OCI-LY7 (cell line): Measurements from ENCODE around the gene SH3RF3. TPM values are rescaled to one million over a fixed set of nuclear protein-coding genes. Genes with fewer than 3 reads are reported as not detected.

Source experiments
- BruUV-seq: library from RNA; stranded (reverse); fragments of 400-500 nt; replicated peaks from 2 replicates; lab custom pipeline; 2021; lab: Mats Ljungman, UMichigan
- CTCF ChIA-PET: fragments of 300-600 bp; sonication (Branson Sonifier 250); formaldehyde crosslinking; loops from one replicate; lab custom pipeline; 2022; ENCODE audit warnings: antibody characterized with exemption; ENCODE audit not compliant: unreplicated experiment; lab: Charles Lee
- POLR2A ChIA-PET: fragments of 300-600 bp; sonication (Branson Sonifier 250); formaldehyde crosslinking; loops from one replicate; lab custom pipeline; 2022; ENCODE audit warnings: antibody characterized with exemption; lab: Charles Lee
- DNase-seq: peaks from one replicate; pipeline ENCODE4 v3.0.0-alpha.2; 2015; ENCODE audit warnings: low spot score
- H2AFZ ChIP-seq: fragments of 200-600 bp; sonication (generic), shearing (Covaris generic); 2 replicates; pipeline ENCODE4 v1.6.1; 2014; ENCODE audit warnings: mild to moderate bottlenecking, antibody characterized with exemption, low read length, moderate library complexity
- H3K27ac ChIP-seq: fragments of 200-600 bp; sonication (generic); 2 replicates; pipeline ENCODE4 v1.5.1; 2014; ENCODE audit warnings: mixed run types, low read depth, mild to moderate bottlenecking, moderate library complexity, low read length, inconsistent platforms; ENCODE audit not compliant: poor library complexity, severe bottlenecking
- H3K36me3 ChIP-seq: fragments of 200-600 bp; sonication (generic); 2 replicates; pipeline ENCODE4 v1.6.1; 2014; ENCODE audit warnings: mild to moderate bottlenecking, antibody characterized with exemption, low read length, moderate library complexity, mixed read lengths; ENCODE audit not compliant: insufficient read depth
- H3K4me1 ChIP-seq: fragments of 200-600 bp; sonication (generic); 2 replicates; pipeline ENCODE4 v1.5.1; 2014; ENCODE audit warnings: mild to moderate bottlenecking, low read length; ENCODE audit not compliant: insufficient read depth, poor library complexity, severe bottlenecking
- H3K4me2 ChIP-seq: fragments of 200-600 bp; sonication (generic); 2 replicates; pipeline ENCODE4 v1.6.1; 2014; ENCODE audit warnings: mild to moderate bottlenecking, low read length
- H3K4me3 ChIP-seq: fragments of 200-600 bp; sonication (generic); 2 replicates; pipeline ENCODE4 v1.5.1; 2014; ENCODE audit warnings: mild to moderate bottlenecking, low read depth, low read length; ENCODE audit not compliant: poor library complexity, severe bottlenecking
- H3K79me2 ChIP-seq: fragments of 200-600 bp; sonication (generic); 2 replicates; pipeline ENCODE4 v1.6.1; 2016; ENCODE audit warnings: low read depth, mild to moderate bottlenecking, low read length, moderate library complexity, mixed read lengths; ENCODE audit not compliant: insufficient read depth
- H3K9me2 ChIP-seq: fragments of 200-600 bp; sonication (generic); 2 replicates; pipeline ENCODE4 v1.6.1; 2016; ENCODE audit warnings: mild to moderate bottlenecking, low read length, mixed read lengths; ENCODE audit not compliant: insufficient read depth
- H3K9me3 ChIP-seq: fragments of 200-600 bp; sonication (generic); 2 replicates; pipeline ENCODE4 v1.6.1; 2014; ENCODE audit warnings: mild to moderate bottlenecking, mixed run types, low read length, mixed read lengths
- H4K20me1 ChIP-seq: fragments of 200-600 bp; sonication (generic); 2 replicates; pipeline ENCODE4 v1.6.1; 2014; ENCODE audit warnings: mild to moderate bottlenecking, antibody characterized with exemption, low read length, moderate library complexity, mixed read lengths; ENCODE audit not compliant: insufficient read depth
- CTCF ChIP-seq: fragments of 200-600 bp; sonication (generic); conservative IDR thresholded peaks from 2 replicates; pipeline ENCODE4 v1.5.1; 2014; ENCODE audit warnings: mild to moderate bottlenecking, antibody characterized with exemption, low read length, moderate library complexity, mixed read lengths
- EZH2phosphoT487 ChIP-seq: fragments of 200-600 bp; sonication (generic); IDR thresholded peaks from 2 replicates; pipeline ENCODE4 v1.6.1; 2018; ENCODE audit warnings: low read depth, borderline replicate concordance, mild to moderate bottlenecking, mixed run types, antibody characterized with exemption, low read length, moderate library complexity, mixed read lengths
- intact Hi-C: fragments of 100-400 bp; cut with micrococcal nuclease; formaldehyde crosslinking; loops from one replicate; pipeline ENCODE4 v1.10.0; 2022; ENCODE audit not compliant: unreplicated experiment
- total RNA-seq, 2 experiments: library from RNA; depleted of rRNA in 1 of 2; stranded (reverse); fragments of >200 nt in 1 of 2; shearing (Covaris generic) in 1 of 2; gene quantifications; 2 replicates each; pipeline ENCODE4 v1.2.3, GENCODE V29; 2014 to 2022

Gene SH3RF3
- total RNA-seq, 2 experiments from 2014 or later, result not detected

GRCh38 chr2:109102588-109103233 lies 26.3 kb upstream of the SH3RF3 start:
- H3K4me2 ChIP-seq, result no peak overlapping the region
- H2AFZ ChIP-seq, result no peak overlapping the region
- no peaks in the 10 kb centered on the region for H4K20me1 ChIP-seq
- H3K9me3 ChIP-seq, result no peaks in the 10 kb centered on the region
- no peak for TF ChIP-seq EZH2phosphoT487
- TF ChIP-seq CTCF, result no peak
- POLR2A ChIA-PET, result interaction anchor here (0.6 kb wide), 1 partner anchor 28 kb away, joined by 6 read pairs; no protein-coding TSS in a partner anchor
- H3K4me3 ChIP-seq, result no peak overlapping the region
- no peak overlapping the region for H3K27ac ChIP-seq
- DNase-seq, result no peak
- CTCF ChIA-PET, result no interaction called here
- intact Hi-C loops, result no loop called here
- BruUV-seq, result no TSS peak
- H3K79me2 ChIP-seq, result no peaks in the 10 kb centered on the region
- H3K9me2 ChIP-seq, result no peaks in the 10 kb centered on the region
- H3K36me3 ChIP-seq, result no peaks in the 10 kb centered on the region
- no peaks in the 10 kb centered on the region for H3K4me1 ChIP-seq

GRCh38 chr2:109105113-109105512 lies 23.9 kb upstream of the SH3RF3 start:
- no peaks in the 10 kb centered on the region for H3K36me3 ChIP-seq
- intact Hi-C loops, result no loop called here
- H3K9me3 ChIP-seq, result no peaks in the 10 kb centered on the region
- CTCF ChIA-PET, result no interaction called here
- no peak overlapping the region for H3K27ac ChIP-seq
- H3K9me2 ChIP-seq, result no peaks in the 10 kb centered on the region
- H3K4me1 ChIP-seq, result no peaks in the 10 kb centered on the region
- H2AFZ ChIP-seq, result no peak overlapping the region
- no peaks in the 10 kb centered on the region for H4K20me1 ChIP-seq
- H3K79me2 ChIP-seq, result no peaks in the 10 kb centered on the region
- no peak overlapping the region for H3K4me3 ChIP-seq
- no peak for DNase-seq
- POLR2A ChIA-PET, result no interaction called here
- no TSS peak for BruUV-seq
- no peak overlapping the region for H3K4me2 ChIP-seq
- TF ChIP-seq EZH2phosphoT487, result no peak

GRCh38 chr2:109108740-109109139 lies 20.3 kb upstream of the SH3RF3 start:
- Histone ChIP-seq H3K36me3 (no peaks in the 10 kb centered on the region), H3K79me2 (no peaks in the 10 kb centered on the region), H3K27ac (no peak overlapping the region), H4K20me1 (no peaks in the 10 kb centered on the region), H3K4me2 (no peak overlapping the region), H3K9me3 (no peaks in the 10 kb centered on the region), H2AFZ (no peak overlapping the region), H3K4me3 (no peak overlapping the region), H3K4me1 (no peaks in the 10 kb centered on the region), H3K9me2 (no peaks in the 10 kb centered on the region)
- no peak for DNase-seq
- intact Hi-C loops, result no loop called here
- ChIA-PET CTCF (no interaction called here), POLR2A (no interaction called here)
- TF ChIP-seq EZH2phosphoT487 (no peak), CTCF (no peak)
- BruUV-seq, result no TSS peak
